Peyer's patch (tissue), 4 donors: ENCODE data around the gene F11.

Source experiments
- CTCF ChIP-seq, 6 experiments: fragments of 450-650 bp in 4 of 6; fragments of 200-600 bp in 2 of 6; sonication (generic) in 1 of 6; IDR thresholded peaks; one replicate each; pipeline ENCODE4 v1.5.1; 2017 to 2019; ENCODE audit warnings: antibody characterized with exemption in 6 of 6, mild to moderate bottlenecking in 3 of 6, moderate library complexity in 1 of 6
- POLR2A ChIP-seq, 2 donors: fragments of 450-650 bp; IDR thresholded peaks; one replicate each; pipeline ENCODE4 v1.5.1; 2017; ENCODE audit warnings: antibody characterized with exemption in 2 of 2, mild to moderate bottlenecking in 2 of 2, moderate library complexity in 2 of 2

GRCh38 chr4:186307916-186308315, 41.9 kb downstream of the F11 start:
- TF ChIP-seq CTCF (IDR thresholded peaks at IDR 0.05) = no peak
- TF ChIP-seq POLR2A (IDR thresholded peaks at IDR 0.05) = no peak
